B cell (primary cell): Measurements from ENCODE around the gene KIAA1328. TPM values are rescaled to one million over a fixed set of nuclear protein-coding genes. Genes with fewer than 3 reads are reported as not detected.

ENCODE experiments used
- ATAC-seq: fragments of 200-7000 bp; cut with Tn5 transposase; one replicate; pipeline ENCODE4 v1.10.0; 2021; ENCODE audit warnings: low read depth, mild to moderate bottlenecking, moderate number of reproducible peaks, moderate library complexity
- CTCF ChIA-PET: fragments of 350-600 bp; sonication (Branson Sonifier 250); formaldehyde crosslinking; loops from one replicate; lab custom pipeline; 2021; ENCODE audit warnings: antibody characterized with exemption, inconsistent platforms; lab: Charles Lee
- POLR2A ChIA-PET: fragments of 350-600 bp; sonication (Branson Sonifier 250); formaldehyde crosslinking; loops from one replicate; lab custom pipeline; 2021; ENCODE audit warnings: antibody characterized with exemption; lab: Charles Lee
- DNase-seq: peaks from one replicate; pipeline ENCODE4 v3.0.0; 2013
- H2AFZ ChIP-seq: 2 replicates; pipeline ENCODE4 v1.6.1; 2012; ENCODE audit warnings: mild to moderate bottlenecking, low read depth, low read length; ENCODE audit not compliant: insufficient read depth, poor library complexity, severe bottlenecking
- H3K27ac ChIP-seq, 2 donors: 1 replicate in 1 of 2; 2 replicates in 1 of 2; pipeline ENCODE4 v1.5.1; 2012 to 2013; ENCODE audit warnings: low read length in 2 of 2, mild to moderate bottlenecking in 2 of 2, moderate library complexity in 1 of 2
- H3K27me3 ChIP-seq, 4 experiments: fragments of 200-600 bp in 1 of 4; sonication (generic) in 1 of 4; replicated peaks in 1 of 4; 1 replicate in 2 of 4; 2 replicates in 2 of 4; pipeline versions ENCODE4 v1.6.1 to v1.7.0; 2013 to 2016; ENCODE audit warnings: low read length in 3 of 4, mild to moderate bottlenecking in 2 of 4, mixed read lengths in 1 of 4, moderate library complexity in 1 of 4; ENCODE audit not compliant: insufficient read depth in 4 of 4, control insufficient read depth in 3 of 4; ENCODE audit errors: control extremely low read depth in 1 of 4
- H3K36me3 ChIP-seq, 2 experiments: replicated peaks in 1 of 2; 1 replicate in 1 of 2; 2 replicates in 1 of 2; pipeline versions ENCODE4 v1.6.1 to v1.7.1; 2013; ENCODE audit warnings: low read length in 1 of 2; ENCODE audit not compliant: insufficient read depth in 2 of 2, control insufficient read depth in 1 of 2; ENCODE audit errors: control extremely low read depth in 1 of 2, extremely low read depth in 1 of 2
- H3K4me1 ChIP-seq, 2 donors: fragments of 200-600 bp in 1 of 2; sonication (generic) in 1 of 2; 1 replicate in 1 of 2; 2 replicates in 1 of 2; pipeline versions ENCODE4 v1.5.1 to v1.6.1; 2013 to 2017; ENCODE audit warnings: low read length in 2 of 2; ENCODE audit not compliant: control insufficient read depth in 2 of 2, insufficient read depth in 2 of 2
- H3K4me2 ChIP-seq: replicated peaks from 2 replicates; pipeline ENCODE3; 2012; ENCODE audit warnings: mild to moderate bottlenecking, low read depth, low read length; ENCODE audit not compliant: poor library complexity, severe bottlenecking
- H3K4me3 ChIP-seq, 5 experiments: fragments of 200-600 bp in 1 of 5; sonication (generic) in 1 of 5; 1 replicate in 3 of 5; 2 replicates in 2 of 5; pipeline versions ENCODE4 v1.5.1 to v1.7.0; 2011 to 2016; ENCODE audit warnings: low read length in 4 of 5, mild to moderate bottlenecking in 4 of 5, low read depth in 2 of 5, control low read depth in 1 of 5, moderate library complexity in 1 of 5; ENCODE audit not compliant: insufficient read depth in 1 of 5; ENCODE audit errors: control extremely low read depth in 1 of 5, extremely low read depth in 1 of 5
- H3K79me2 ChIP-seq: fragments of 200-600 bp; sonication (generic); one replicate; pipeline ENCODE4 v1.6.0; 2016; ENCODE audit warnings: low read length; ENCODE audit not compliant: control insufficient read depth, insufficient read depth
- H3K9ac ChIP-seq: fragments of 200-600 bp; sonication (generic); 2 replicates; pipeline ENCODE4 v1.6.1; 2017; ENCODE audit warnings: mild to moderate bottlenecking, low read length, moderate library complexity
- H3K9me3 ChIP-seq, 3 donors: one replicate each; pipeline versions ENCODE4 v1.6.1 to v1.7.1; 2013; ENCODE audit warnings: low read length in 2 of 3; ENCODE audit not compliant: control insufficient read depth in 2 of 3, insufficient read depth in 1 of 3; ENCODE audit errors: control extremely low read depth in 1 of 3
- H4K20me1 ChIP-seq: 2 replicates; pipeline ENCODE4 v1.6.0; 2012; ENCODE audit warnings: mild to moderate bottlenecking, low read length; ENCODE audit not compliant: insufficient read depth, control insufficient read depth, poor library complexity, severe bottlenecking
- H3K27ac Mint-ChIP-seq: one replicate; pipeline ENCODE4 v1.8.0; 2021; ENCODE audit warnings: mixed read lengths
- H3K27me3 Mint-ChIP-seq: one replicate; pipeline ENCODE4 v1.8.0; 2021; ENCODE audit warnings: mixed read lengths
- H3K4me1 Mint-ChIP-seq: one replicate; pipeline ENCODE4 v1.8.0; 2021; ENCODE audit warnings: mixed read lengths
- H3K4me3 Mint-ChIP-seq: one replicate; pipeline ENCODE4 v1.8.0; 2021; ENCODE audit warnings: mixed read lengths
- H3K9me3 Mint-ChIP-seq: one replicate; pipeline ENCODE4 v1.8.0; 2022; ENCODE audit warnings: mixed read lengths; ENCODE audit not compliant: insufficient read depth
- EZH2 ChIP-seq: IDR thresholded peaks from 2 replicates; pipeline ENCODE4 v1.6.1; 2012; ENCODE audit warnings: borderline replicate concordance, low read depth, mild to moderate bottlenecking, moderate library complexity, low read length; ENCODE audit not compliant: insufficient read depth, poor library complexity, severe bottlenecking
- WGBS: methylation state at CpG from one replicate; pipeline ENCODE4 v1.1.5; 2013; ENCODE audit warnings: missing lambda C conversion rate; ENCODE audit not compliant: insufficient coverage; 5-methylcytosine and 5-hydroxymethylcytosine counted together
- intact Hi-C: fragments of 100-400 bp; cut with micrococcal nuclease; formaldehyde crosslinking; loops from one replicate; pipeline ENCODE4 v1.10.0; 2022
- polyA plus RNA-seq: library from polyadenylated mRNA; depleted of rRNA; stranded (reverse); fragments of >200 nt; gene quantifications from 2 replicates; pipeline ENCODE4 v1.2.3, GENCODE V29; 2012
- total RNA-seq, 2 donors: library from RNA; stranded (reverse); fragments of 120-200 nt in 1 of 2; gene quantifications; 1 replicate in 1 of 2; 2 replicates in 1 of 2; pipeline versions ENCODE4 v1.2.3 to v1.2.4, GENCODE V29; 2013 to 2022
- TF ChIP-seq, protein P1 (sequence below): fragments of 200-600 bp; IDR thresholded peaks from one replicate; pipeline ENCODE4 v1.8.0; 2022; ENCODE audit warnings: antibody characterized with exemption, mild to moderate bottlenecking

The KIAA1328 gene
- total and polyA plus RNA-seq, 2 donors (not counting 1 experiment from before 2014, with no cell fraction given), result 9.1 to 22.1 TPM

DNA sequence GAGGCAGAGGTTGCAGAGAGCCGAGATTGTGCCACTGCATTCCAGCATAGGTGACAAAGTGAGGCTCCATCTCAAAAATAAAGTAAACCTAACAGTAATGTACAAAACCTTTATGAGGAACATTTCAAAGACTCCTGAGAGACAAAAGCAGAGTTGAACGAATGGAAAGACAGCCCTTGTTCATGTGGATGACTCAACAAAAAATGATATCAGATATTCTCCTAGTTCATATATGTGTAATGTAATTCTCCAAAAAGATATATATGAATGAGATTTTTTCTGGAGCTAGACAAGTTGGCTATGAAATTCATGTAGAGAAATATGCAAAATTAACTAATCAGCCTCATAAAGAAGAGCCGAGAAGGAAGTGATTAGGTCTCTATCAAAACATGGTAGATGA is 61.7 kb downstream of the KIAA1328 start:
- Mint-ChIP-seq H3K27me3 (no peaks in the 10 kb centered on the region), H3K4me1 (peaks cover 6% of the 10 kb centered on the region), H3K9me3 (no peaks in the 10 kb centered on the region), H3K27ac (no peak overlapping the region), H3K4me3 (no peak overlapping the region)
- no CpG with 5 or more reads among the region's 3 CpGs for WGBS
- ChIA-PET CTCF (no interaction called here), POLR2A (no interaction called here)
- DNase-seq (no peak), ATAC-seq (no peak)
- Histone ChIP-seq H3K4me1 (peaks cover 0 to 4% of the 10 kb centered on the region in 2 donors), H3K4me2 (no peak overlapping the region), H3K27me3 (no peaks in the 10 kb centered on the region), H3K9me3 (no peaks in the 10 kb centered on the region), H3K4me3 (no peak overlapping the region), H2AFZ (no peak overlapping the region), H4K20me1 (no peaks in the 10 kb centered on the region), H3K9ac (no peak overlapping the region), H3K79me2 (no peaks in the 10 kb centered on the region), H3K27ac (no peak overlapping the region), H3K36me3 (no peaks in the 10 kb centered on the region)
- intact Hi-C loops, result no loop called here
- TF ChIP-seq, protein P1, sequence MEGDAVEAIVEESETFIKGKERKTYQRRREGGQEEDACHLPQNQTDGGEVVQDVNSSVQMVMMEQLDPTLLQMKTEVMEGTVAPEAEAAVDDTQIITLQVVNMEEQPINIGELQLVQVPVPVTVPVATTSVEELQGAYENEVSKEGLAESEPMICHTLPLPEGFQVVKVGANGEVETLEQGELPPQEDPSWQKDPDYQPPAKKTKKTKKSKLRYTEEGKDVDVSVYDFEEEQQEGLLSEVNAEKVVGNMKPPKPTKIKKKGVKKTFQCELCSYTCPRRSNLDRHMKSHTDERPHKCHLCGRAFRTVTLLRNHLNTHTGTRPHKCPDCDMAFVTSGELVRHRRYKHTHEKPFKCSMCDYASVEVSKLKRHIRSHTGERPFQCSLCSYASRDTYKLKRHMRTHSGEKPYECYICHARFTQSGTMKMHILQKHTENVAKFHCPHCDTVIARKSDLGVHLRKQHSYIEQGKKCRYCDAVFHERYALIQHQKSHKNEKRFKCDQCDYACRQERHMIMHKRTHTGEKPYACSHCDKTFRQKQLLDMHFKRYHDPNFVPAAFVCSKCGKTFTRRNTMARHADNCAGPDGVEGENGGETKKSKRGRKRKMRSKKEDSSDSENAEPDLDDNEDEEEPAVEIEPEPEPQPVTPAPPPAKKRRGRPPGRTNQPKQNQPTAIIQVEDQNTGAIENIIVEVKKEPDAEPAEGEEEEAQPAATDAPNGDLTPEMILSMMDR, result no peak
- TF ChIP-seq EZH2, result no peak

DNA sequence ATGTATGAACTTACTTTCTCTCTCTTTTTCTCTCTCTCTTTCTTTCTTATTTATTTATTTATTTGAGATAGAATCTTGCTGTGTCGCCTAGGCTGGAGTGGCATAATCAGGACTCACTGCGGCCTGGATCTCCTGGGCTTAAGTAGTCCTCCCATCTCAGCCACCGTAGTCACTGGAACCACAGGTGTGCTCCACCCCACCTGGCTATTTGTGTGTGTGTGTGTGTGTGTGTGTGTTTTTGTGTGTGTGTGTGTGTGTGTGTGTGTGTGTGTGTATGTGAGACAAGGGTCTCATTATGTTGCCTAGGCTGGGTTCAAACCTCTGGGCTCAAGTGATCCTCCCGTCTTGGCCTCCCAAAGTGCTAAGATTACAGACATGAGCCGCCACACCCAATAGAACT is 64.3 kb downstream of the KIAA1328 start:
- no peak for TF ChIP-seq EZH2
- TF ChIP-seq, protein P1, result no peak
- no peak overlapping the region for H3K27ac ChIP-seq
- intact Hi-C loops, result no loop called here
- no peaks in the 10 kb centered on the region for H3K79me2 ChIP-seq
- H3K9me3 ChIP-seq, result no peaks in the 10 kb centered on the region
- no peaks in the 10 kb centered on the region for H3K27me3 Mint-ChIP-seq
- ChIA-PET CTCF (no interaction called here), POLR2A (no interaction called here)
- ATAC-seq (no peak), DNase-seq (no peak)
- H3K4me1 ChIP-seq, result peaks cover 0 to 4% of the 10 kb centered on the region in 2 donors
- no peaks in the 10 kb centered on the region for H3K27me3 ChIP-seq
- H3K27ac Mint-ChIP-seq, result no peak overlapping the region
- no peak overlapping the region for H3K4me2 ChIP-seq
- H3K9me3 Mint-ChIP-seq, result no peaks in the 10 kb centered on the region
- H2AFZ ChIP-seq, result no peak overlapping the region
- no peaks in the 10 kb centered on the region for H3K36me3 ChIP-seq
- no peak overlapping the region for H3K4me3 Mint-ChIP-seq
- whole genome bisulfite sequencing, result 96% methylated on average over 3 of the region's 5 CpGs
- no peak overlapping the region for H3K4me3 ChIP-seq
- H3K4me1 Mint-ChIP-seq, result peaks cover 6% of the 10 kb centered on the region
- no peak overlapping the region for H3K9ac ChIP-seq
- no peaks in the 10 kb centered on the region for H4K20me1 ChIP-seq
